Kidney epithelial cell (primary cell): Measurements from ENCODE around the gene DNPEP. TPM values are rescaled to one million over a fixed set of nuclear protein-coding genes. Genes with fewer than 3 reads are reported as not detected.

Experiments used
- DNase-seq: peaks from one replicate; pipeline ENCODE4 v3.0.0-alpha.2; 2010; ENCODE audit warnings: low read depth
- H3K27me3 ChIP-seq: 2 replicates; pipeline ENCODE4 v1.6.0; 2011; ENCODE audit warnings: low read length; ENCODE audit not compliant: control insufficient read depth, insufficient read depth
- H3K36me3 ChIP-seq: 2 replicates; pipeline ENCODE4 v1.5.1; 2011; ENCODE audit warnings: low read length; ENCODE audit not compliant: control insufficient read depth, insufficient read depth
- H3K4me3 ChIP-seq: 2 replicates; pipeline ENCODE4 v1.5.1; 2011; ENCODE audit warnings: low read depth, mild to moderate bottlenecking, control low read depth, low read length
- CTCF ChIP-seq: IDR thresholded peaks from 2 replicates; pipeline ENCODE4 v1.5.1; 2011; ENCODE audit warnings: mild to moderate bottlenecking, moderate library complexity, low read length, control low read depth, inconsistent platforms; ENCODE audit not compliant: insufficient read depth, poor library complexity, severe bottlenecking
- total RNA-seq: library from RNA; depleted of rRNA; stranded (reverse); fragments of >200 nt; gene quantifications from 2 replicates; pipeline ENCODE4 v1.2.3, GENCODE V29; 2015

DNPEP gene
- total RNA-seq, 1 donor from 2014 or later = 50.2 TPM

GRCh38 chr2:219421323-219421722 is 33.6 kb upstream of the DNPEP start:
- no peak for TF ChIP-seq CTCF
- no peak for DNase-seq
- Histone ChIP-seq H3K4me3 (no peak overlapping the region), H3K27me3 (peaks cover 43% of the 10 kb centered on the region), H3K36me3 (no peaks in the 10 kb centered on the region)

- Histone ChIP-seq H3K36me3 (no peaks in the 10 kb centered on the region), H3K4me3 (no peak overlapping the region), H3K27me3 (peaks cover 37% of the 10 kb centered on the region)
- no peak for TF ChIP-seq CTCF
- no peak for DNase-seq
These were observed 33.0 kb upstream of the DNPEP start for GRCh38 chr2:219420687-219421086.

GRCh38 chr2:219419331-219420197 is 31.9 kb upstream of the DNPEP start:
- TF ChIP-seq CTCF = no peak
- Histone ChIP-seq H3K4me3 (no peak overlapping the region), H3K27me3 (peaks cover 38% of the 10 kb centered on the region)

GRCh38 chr2:219419012-219419324 is 31.3 kb upstream of the DNPEP start:
- no peak for DNase-seq
- peaks cover 40% of the 10 kb centered on the region for H3K27me3 ChIP-seq
- no peaks in the 10 kb centered on the region for H3K36me3 ChIP-seq
- H3K4me3 ChIP-seq = no peak overlapping the region
- TF ChIP-seq CTCF = no peak

More at GRCh38 chr2:219419331-219420197, 31.9 kb upstream of the DNPEP start:
- no peaks in the 10 kb centered on the region for H3K36me3 ChIP-seq
- DNase-seq = no peak

GRCh38 chr2:219418155-219419011 is 30.7 kb upstream of the DNPEP start, which contains the start of gene DES:
DES (plus strand) TSS chr2:219418377; CDS start chr2:219418463, 86 bp downstream.
- TF ChIP-seq CTCF = peak; percentile 8
- peaks cover 40% of the 10 kb centered on the region for H3K27me3 ChIP-seq
- H3K4me3 ChIP-seq = peak within 1 kb of the TSS; percentile 17
- DNase-seq = no peak
- H3K36me3 ChIP-seq = no peaks in the 10 kb centered on the region
